ENCODE data around the gene UGT1A8. TPM values are rescaled to one million over a fixed set of nuclear protein-coding genes. Genes with fewer than 3 reads are reported as not detected.

Gene UGT1A8
- total RNA-seq, result not detected in 2 replicates

DNA sequence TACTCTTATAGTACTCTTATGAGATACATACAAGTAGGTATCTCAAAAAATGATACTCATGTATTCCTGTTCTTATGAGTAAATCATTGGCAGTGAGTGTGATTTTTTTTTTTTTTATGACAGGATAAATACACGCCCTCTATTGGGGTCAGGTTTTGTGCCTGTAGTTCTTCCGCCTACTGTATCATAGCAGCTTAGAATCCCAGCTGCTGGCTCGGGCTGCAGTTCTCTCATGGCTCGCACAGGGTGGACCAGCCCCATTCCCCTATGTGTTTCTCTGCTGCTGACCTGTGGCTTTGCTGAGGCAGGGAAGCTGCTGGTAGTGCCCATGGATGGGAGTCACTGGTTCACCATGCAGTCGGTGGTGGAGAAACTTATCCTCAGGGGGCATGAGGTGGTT is at the start of gene UGT1A8:
TSS of gene UGT1A8 (plus strand) at position 158 of the 400 bp plus-strand sequence. CDS start at position 233, 75 bp downstream.

DNA sequence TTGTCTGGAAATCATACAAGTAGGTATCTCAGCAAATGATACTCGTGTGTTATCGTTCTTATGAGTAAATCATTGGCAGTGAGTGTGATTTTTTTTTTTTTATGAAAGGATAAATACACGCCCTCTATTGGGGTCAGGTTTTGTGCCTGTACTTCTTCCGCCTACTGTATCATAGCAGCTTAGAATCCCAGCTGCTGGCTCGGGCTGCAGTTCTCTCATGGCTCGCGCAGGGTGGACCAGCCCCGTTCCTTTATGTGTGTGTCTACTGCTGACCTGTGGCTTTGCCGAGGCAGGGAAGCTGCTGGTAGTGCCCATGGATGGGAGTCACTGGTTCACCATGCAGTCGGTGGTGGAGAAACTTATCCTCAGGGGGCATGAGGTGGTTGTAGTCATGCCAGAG is 18.9 kb downstream of the UGT1A8 start, which contains the start of gene UGT1A10:
TSS of gene UGT1A10 (plus strand) at position 143 of the 400 bp plus-strand sequence. CDS start at position 218, 75 bp downstream.

DNA sequence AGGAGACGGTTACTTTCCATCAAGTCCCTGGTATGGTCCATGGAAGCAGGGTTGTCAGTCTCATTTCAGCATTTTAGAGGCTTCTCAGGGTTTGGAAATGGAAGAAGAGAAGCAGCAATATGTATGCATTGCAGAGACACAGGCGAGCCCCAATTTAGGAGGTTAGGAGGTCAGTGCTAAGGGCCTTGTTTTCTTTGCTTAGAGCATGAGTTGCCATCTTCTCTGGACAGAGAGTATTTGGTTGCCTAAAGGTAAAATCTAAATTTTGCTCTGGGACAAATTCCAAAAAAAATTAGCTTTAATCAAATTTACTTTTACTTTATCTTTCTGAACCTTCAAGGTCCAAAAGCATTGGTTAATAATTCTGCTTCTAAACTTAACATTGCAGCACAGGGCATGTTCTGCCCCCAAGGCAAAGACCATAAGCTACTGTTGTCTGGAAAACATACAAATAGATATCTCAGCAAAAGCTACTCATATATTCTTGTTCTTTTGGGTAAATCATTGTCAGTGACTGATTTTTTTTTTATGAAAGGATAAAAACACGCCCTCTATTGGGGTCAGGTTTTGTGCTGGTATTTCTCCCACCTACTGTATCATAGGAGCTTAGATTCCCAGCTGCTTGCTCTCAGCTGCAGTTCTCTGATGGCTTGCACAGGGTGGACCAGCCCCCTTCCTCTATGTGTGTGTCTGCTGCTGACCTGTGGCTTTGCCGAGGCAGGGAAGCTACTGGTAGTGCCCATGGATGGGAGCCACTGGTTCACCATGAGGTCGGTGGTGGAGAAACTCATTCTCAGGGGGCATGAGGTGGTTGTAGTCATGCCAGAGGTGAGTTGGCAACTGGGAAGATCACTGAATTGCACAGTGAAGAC is 54.1 kb downstream of the UGT1A8 start, which contains the start of gene UGT1A9:
TSS of gene UGT1A9 (plus strand) at position 609 of the 872 bp plus-strand sequence. CDS start at position 646, 37 bp downstream.

DNA sequence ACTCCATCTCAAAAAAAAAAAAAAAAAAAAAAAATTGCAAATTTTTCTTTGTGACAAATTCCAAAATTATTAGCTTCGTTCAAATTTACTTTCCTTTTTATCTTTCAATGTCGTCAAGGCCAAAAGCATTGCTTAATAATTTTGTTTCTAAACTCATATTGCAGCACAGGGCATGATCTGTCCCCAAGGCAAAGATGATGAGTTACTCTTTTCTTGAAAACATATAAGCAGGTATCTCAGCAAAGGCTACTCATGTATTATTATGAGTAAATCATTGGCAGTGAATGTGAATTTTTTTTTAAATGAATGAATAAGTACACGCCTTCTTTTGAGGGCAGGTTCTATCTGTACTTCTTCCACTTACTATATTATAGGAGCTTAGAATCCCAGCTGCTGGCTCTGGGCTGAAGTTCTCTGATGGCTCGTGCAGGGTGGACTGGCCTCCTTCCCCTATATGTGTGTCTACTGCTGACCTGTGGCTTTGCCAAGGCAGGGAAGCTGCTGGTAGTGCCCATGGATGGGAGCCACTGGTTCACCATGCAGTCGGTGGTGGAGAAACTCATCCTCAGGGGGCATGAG is 64.2 kb downstream of the UGT1A8 start, which contains the start of gene UGT1A7:
TSS of gene UGT1A7 (plus strand) at position 381 of the 579 bp plus-strand sequence. CDS start at position 418, 37 bp downstream.

DNA sequence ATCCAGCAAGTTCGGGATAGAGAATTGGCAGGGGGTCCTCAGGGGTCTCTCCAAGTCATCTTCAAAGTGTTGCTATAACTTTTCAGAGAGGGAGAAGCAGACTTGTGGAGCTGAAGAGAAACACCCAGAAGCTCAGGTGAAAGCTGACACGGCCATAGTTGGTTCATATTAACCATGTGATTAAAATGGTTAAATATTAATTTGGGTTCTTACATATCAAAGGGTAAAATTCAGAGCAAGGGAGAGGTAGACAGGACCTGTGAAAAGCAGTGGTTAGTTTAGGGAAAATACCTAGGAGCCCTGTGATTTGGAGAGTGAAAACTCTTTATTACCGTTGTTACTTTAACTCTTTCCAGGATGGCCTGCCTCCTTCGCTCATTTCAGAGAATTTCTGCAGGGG is 75.2 kb downstream of the UGT1A8 start, which contains the start of gene UGT1A6:
TSS of gene UGT1A6 (plus strand) at position 243 of the 400 bp plus-strand sequence. CDS start at position 358, 115 bp downstream.

DNA sequence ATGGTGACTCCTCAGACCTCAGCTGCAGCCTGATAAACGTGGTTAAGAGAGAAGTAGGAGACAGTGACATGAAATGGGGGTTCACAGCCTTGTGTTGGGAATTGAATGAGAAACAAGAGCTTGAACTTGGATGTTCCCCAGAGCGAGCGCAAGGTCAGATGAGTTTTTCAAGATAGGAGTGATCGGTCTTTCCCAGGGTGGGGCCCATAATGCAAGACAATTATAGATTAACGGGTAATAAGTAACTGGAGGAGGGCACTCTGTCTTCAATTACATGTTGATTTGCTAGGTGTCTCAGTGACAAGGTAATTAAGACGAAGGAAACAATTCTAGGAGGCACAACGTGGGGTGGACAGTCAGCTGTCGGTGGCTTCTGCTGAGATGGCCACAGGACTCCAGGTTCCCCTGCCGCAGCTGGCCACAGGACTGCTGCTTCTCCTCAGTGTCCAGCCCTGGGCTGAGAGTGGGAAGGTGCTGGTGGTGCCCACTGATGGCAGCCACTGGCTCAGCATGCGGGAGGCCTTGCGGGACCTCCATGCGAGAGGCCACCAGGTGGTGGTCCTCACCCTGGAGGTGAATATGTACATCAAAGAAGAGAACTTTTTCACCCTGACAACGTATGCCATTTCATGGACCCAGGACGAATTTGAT is 95.3 kb downstream of the UGT1A8 start, which contains the start of gene UGT1A5:
TSS of gene UGT1A5 (plus strand) at position 297 of the 651 bp plus-strand sequence. CDS start at position 382, 85 bp downstream.

DNA sequence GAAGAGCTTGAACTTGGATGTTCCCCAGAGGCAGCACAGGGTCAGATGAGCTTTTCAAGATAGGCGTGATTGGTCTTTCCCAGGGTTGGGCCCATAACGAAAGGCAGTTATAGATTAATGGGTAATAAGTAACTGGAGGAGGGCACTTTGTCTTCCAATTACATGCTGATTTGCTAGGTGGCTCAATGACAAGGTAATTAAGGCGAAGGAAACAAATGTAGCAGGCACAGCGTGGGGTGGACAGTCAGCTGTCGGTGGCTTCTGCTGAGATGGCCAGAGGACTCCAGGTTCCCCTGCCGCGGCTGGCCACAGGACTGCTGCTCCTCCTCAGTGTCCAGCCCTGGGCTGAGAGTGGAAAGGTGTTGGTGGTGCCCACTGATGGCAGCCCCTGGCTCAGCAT is 101.1 kb downstream of the UGT1A8 start, which contains the start of gene UGT1A4:
TSS of gene UGT1A4 (plus strand) at position 185 of the 400 bp plus-strand sequence. CDS start at position 270, 85 bp downstream.

DNA sequence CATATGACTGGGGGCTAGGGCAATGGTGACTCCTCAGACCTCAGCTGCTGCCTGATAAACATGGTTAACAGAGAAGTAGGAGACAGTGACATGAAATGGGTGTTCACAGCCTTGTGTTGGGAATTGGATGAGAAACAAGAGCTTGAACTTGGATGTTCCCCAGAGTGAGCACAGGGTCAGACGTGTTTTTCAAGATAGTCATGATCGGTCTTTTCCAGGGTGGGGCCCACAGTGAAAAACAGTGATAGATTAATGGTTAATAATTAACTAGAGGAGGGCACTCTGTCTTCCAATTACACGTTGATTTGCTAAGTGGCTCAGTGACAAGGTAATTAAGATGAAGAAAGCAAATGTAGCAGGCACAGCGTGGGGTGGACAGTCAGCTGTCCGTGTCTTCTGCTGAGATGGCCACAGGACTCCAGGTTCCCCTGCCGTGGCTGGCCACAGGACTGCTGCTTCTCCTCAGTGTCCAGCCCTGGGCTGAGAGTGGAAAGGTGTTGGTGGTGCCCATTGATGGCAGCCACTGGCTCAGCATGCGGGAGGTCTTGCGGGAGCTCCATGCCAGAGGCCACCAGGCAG is 111.4 kb downstream of the UGT1A8 start, which contains the start of gene UGT1A3:
TSS of gene UGT1A3 (plus strand) at position 320 of the 579 bp plus-strand sequence. CDS start at position 405, 85 bp downstream.

DNA sequence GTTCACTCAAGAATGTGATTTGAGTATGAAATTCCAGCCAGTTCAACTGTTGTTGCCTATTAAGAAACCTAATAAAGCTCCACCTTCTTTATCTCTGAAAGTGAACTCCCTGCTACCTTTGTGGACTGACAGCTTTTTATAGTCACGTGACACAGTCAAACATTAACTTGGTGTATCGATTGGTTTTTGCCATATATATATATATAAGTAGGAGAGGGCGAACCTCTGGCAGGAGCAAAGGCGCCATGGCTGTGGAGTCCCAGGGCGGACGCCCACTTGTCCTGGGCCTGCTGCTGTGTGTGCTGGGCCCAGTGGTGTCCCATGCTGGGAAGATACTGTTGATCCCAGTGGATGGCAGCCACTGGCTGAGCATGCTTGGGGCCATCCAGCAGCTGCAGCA is 142.6 kb downstream of the UGT1A8 start, which contains the start of gene UGT1A1:
TSS of gene UGT1A1 (plus strand) at position 228 of the 400 bp plus-strand sequence. CDS start at position 246, 18 bp downstream.

DNA sequence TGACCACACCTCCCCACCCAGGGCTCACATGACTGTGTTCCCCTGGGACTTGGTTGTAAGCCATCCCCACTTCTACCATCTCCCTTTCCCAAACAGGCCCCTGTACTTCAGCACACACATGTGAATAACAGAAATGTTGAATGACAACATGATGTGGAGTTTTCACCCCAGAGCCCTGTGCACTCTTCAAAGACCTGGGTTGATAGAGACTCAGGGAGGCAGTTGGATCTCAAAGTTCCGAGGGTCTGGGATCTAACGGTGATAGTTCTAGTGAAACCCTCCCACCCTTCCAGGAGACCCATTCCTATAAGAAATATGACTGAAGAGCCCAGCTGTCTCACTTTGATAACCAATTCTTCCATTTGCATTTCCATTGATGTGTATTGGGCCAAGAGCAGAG is 160.6 kb downstream of the UGT1A8 start, which contains the start of gene MROH2A:
TSS of gene MROH2A (plus strand) at position 301 of the 400 bp plus-strand sequence. CDS start 1,029 bp downstream, outside the sequence.

Other genes with a start within 250 kb of the UGT1A8 start
- 29.2 and 33.7 TPM in 2 replicates for gene USP40, start 50.9 kb upstream of the UGT1A8 start, total RNA-seq
- gene UGT1A10, start 18.8 kb downstream of the UGT1A8 start, total RNA-seq, result not detected in 2 replicates
- not detected in 2 replicates for gene UGT1A9, start 54.3 kb downstream of the UGT1A8 start, total RNA-seq
- gene UGT1A7, start 64.3 kb downstream of the UGT1A8 start, total RNA-seq, result not detected in 2 replicates
- not detected in 2 replicates for gene UGT1A6, start 75.3 kb downstream of the UGT1A8 start, total RNA-seq
- not detected in 2 replicates for gene UGT1A5, start 95.3 kb downstream of the UGT1A8 start, total RNA-seq
- 0.34 TPM in 1 of 2 replicates, not detected in the other for gene UGT1A4, start 101.1 kb downstream of the UGT1A8 start, total RNA-seq
- not detected in 2 replicates for gene UGT1A3, start 111.4 kb downstream of the UGT1A8 start, total RNA-seq
- gene UGT1A1, start 142.6 kb downstream of the UGT1A8 start, total RNA-seq, result not detected in 2 replicates
- not detected in 2 replicates for gene MROH2A, start 160.7 kb downstream of the UGT1A8 start, total RNA-seq
- 2.6 and 3.9 TPM in 2 replicates for gene HJURP, start 236.9 kb downstream of the UGT1A8 start, total RNA-seq